ENCODE measurements around the gene GNPTAB.
A peak's percentile ranks its signal among the peaks of the same experiment; 100 is the strongest.

DNA sequence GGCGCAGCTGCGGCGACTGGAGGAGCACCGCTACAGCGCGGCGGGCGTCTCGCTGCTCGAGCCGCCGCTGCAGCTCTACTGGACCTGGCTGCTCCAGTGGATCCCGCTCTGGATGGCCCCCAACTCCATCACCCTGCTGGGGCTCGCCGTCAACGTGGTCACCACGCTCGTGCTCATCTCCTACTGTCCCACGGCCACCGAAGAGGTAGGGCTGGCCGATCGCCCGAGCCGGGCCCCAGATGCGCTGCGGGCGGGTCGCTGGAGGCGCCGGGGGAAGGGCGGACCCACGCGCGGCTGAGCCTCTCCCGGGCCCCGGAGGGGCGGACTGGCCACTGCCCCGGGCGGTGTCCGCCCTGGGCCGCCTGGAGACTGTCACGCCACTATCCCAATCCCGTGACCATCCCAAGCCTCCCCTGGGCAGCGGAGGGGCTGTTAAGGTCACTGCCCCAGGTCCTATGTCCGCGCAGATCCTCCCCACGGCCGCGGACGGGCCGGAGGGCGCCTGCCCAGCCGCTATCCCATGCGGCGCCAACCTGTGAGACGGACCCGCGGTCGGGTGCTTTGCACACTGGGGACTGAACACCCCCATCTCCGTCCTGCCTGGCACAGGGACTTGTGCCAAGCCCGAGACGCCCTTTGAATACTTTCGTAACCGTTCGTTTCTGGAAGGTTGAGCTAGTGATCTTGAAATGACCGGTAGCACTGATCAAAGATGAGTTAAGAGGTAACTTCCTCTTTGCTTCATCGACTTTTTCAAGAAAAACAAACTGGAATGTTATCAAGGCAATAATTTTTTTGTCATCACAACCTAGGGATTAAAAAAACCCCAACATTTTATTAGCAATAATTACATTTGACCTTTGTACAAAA lies 132.6 kb downstream of the GNPTAB start:
- TF ChIP-seq, protein P1, sequence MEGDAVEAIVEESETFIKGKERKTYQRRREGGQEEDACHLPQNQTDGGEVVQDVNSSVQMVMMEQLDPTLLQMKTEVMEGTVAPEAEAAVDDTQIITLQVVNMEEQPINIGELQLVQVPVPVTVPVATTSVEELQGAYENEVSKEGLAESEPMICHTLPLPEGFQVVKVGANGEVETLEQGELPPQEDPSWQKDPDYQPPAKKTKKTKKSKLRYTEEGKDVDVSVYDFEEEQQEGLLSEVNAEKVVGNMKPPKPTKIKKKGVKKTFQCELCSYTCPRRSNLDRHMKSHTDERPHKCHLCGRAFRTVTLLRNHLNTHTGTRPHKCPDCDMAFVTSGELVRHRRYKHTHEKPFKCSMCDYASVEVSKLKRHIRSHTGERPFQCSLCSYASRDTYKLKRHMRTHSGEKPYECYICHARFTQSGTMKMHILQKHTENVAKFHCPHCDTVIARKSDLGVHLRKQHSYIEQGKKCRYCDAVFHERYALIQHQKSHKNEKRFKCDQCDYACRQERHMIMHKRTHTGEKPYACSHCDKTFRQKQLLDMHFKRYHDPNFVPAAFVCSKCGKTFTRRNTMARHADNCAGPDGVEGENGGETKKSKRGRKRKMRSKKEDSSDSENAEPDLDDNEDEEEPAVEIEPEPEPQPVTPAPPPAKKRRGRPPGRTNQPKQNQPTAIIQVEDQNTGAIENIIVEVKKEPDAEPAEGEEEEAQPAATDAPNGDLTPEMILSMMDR (IDR thresholded peaks at IDR 0.05) = no peak
- TF ChIP-seq POLR2A (IDR thresholded peaks at IDR 0.05) (peak in 1 of 2 donors; percentile 3), EP300 (IDR thresholded peaks at IDR 0.05) (peak in 1 of 2 donors; percentile 59)

Data from tibial nerve (tissue), 4 donors.